HepG2 (cell line): ENCODE results near the gene GOLGA6D. TPM values are rescaled to one million over a fixed set of nuclear protein-coding genes. Genes with fewer than 3 reads are reported as not detected.
"Not testable (repeated sequence)": the region's sequence is repeated elsewhere in the genome, so short reads cannot be mapped to it uniquely, and the experiment has no call there.

Experiments
- ATAC-seq: fragments of 200-7000 bp; cut with Tn5 transposase; 3 replicates; pipeline ENCODE4 v1.9.1; 2020; ENCODE audit warnings: mild to moderate bottlenecking, moderate library complexity
- BruUV-seq: library from RNA; stranded (reverse); fragments of 400-500 nt; replicated peaks from 2 replicates; lab custom pipeline; 2021; lab: Mats Ljungman, UMichigan
- CTCF ChIA-PET: fragments of 300-600 bp; formaldehyde crosslinking; extraction: SDS; loops from one replicate; lab custom pipeline; 2021; ENCODE audit warnings: low total read pairs, inconsistent platforms, low intra/inter-chr PET ratio; lab: Yijun Ruan, JAX
- POLR2A ChIA-PET: fragments of 350-600 bp; sonication (Branson Sonifier 250); formaldehyde crosslinking; loops from one replicate; lab custom pipeline; 2020; ENCODE audit warnings: antibody characterized with exemption, inconsistent platforms; lab: Yijun Ruan, JAX
- DNase-seq: peaks from one replicate; pipeline ENCODE4 v3.0.0-alpha.2; 2015; ENCODE audit warnings: low spot score
- FAIRE-seq: peaks from 3 replicates; lab custom pipeline; 2011; peaks lifted over from hg19 to GRCh38; lab: Jason Lieb, UNC
- H2AFZ ChIP-seq: one replicate; pipeline ENCODE4 v1.6.1; 2011; ENCODE audit warnings: low read length, inconsistent platforms
- H3K27ac ChIP-seq: fragments of 300-600 bp; 3 replicates; pipeline ENCODE4 v1.8.0; 2011; ENCODE audit warnings: mixed run types, mild to moderate bottlenecking, mixed read lengths, low read length, inconsistent platforms; ENCODE audit not compliant: insufficient read depth; ENCODE audit errors: extremely low read length
- H3K27me3 ChIP-seq, 2 experiments: fragments of 200-600 bp in 1 of 2; 2 replicates in 1 of 2; 3 replicates in 1 of 2; pipeline versions ENCODE4 v1.6.0 to v1.8.0; 2011; ENCODE audit warnings: low read length in 2 of 2, mild to moderate bottlenecking in 2 of 2, moderate library complexity in 2 of 2, inconsistent platforms in 1 of 2; ENCODE audit not compliant: insufficient read depth in 2 of 2, control insufficient read depth in 1 of 2
- H3K36me3 ChIP-seq, 2 experiments: fragments of 200-600 bp in 1 of 2; replicated peaks in 1 of 2; 2 replicates in 1 of 2; 3 replicates in 1 of 2; pipeline versions ENCODE4 v1.5.1 to v1.8.0; 2011; ENCODE audit warnings: low read length in 2 of 2, inconsistent platforms in 1 of 2; ENCODE audit not compliant: insufficient read depth in 2 of 2, control insufficient read depth in 1 of 2
- H3K4me1 ChIP-seq: 2 replicates; pipeline ENCODE4 v1.5.1; 2012; ENCODE audit warnings: low read length, inconsistent platforms; ENCODE audit not compliant: insufficient read depth
- H3K4me2 ChIP-seq: 2 replicates; pipeline ENCODE4 v1.6.0; 2011; ENCODE audit warnings: low read depth, low read length, inconsistent platforms
- H3K4me3 ChIP-seq, 3 experiments: fragments of 200-600 bp in 1 of 3; sonication (generic), shearing (Covaris generic) in 1 of 3; replicated peaks in 1 of 3; 2 replicates each; pipeline ENCODE4 v1.5.1; 2011 to 2016; ENCODE audit warnings: low read length in 3 of 3, inconsistent platforms in 2 of 3, low read depth in 2 of 3, mild to moderate bottlenecking in 2 of 3, control low read depth in 1 of 3, mixed read lengths in 1 of 3; ENCODE audit not compliant: insufficient read depth in 1 of 3
- H3K79me2 ChIP-seq: one replicate; pipeline ENCODE4 v1.6.1; 2011; ENCODE audit warnings: low read length, inconsistent platforms; ENCODE audit not compliant: insufficient read depth
- H3K9ac ChIP-seq: 2 replicates; pipeline ENCODE4 v1.6.0; 2011; ENCODE audit warnings: mild to moderate bottlenecking, low read depth, low read length, inconsistent platforms; ENCODE audit not compliant: insufficient read depth
- H3K9me3 ChIP-seq: 2 replicates; pipeline ENCODE4 v1.5.1; 2012; ENCODE audit warnings: mild to moderate bottlenecking, low read length
- H4K20me1 ChIP-seq: 2 replicates; pipeline ENCODE4 v1.6.0; 2011; ENCODE audit warnings: inconsistent platforms, mild to moderate bottlenecking, low read length, moderate library complexity; ENCODE audit not compliant: insufficient read depth
- KDM5A ChIP-seq: fragments of 200-600 bp; sonication (generic); IDR thresholded peaks from 2 replicates; pipeline ENCODE4 v1.7.0; 2018; ENCODE audit warnings: antibody characterized with exemption, mild to moderate bottlenecking, low read length, borderline replicate concordance
- POLR2G ChIP-seq: fragments of 200-400 bp; formaldehyde crosslinking; IDR thresholded peaks from 2 replicates; pipeline ENCODE4 v1.6.1; 2018; ENCODE audit warnings: mild to moderate bottlenecking, low read depth, low read length, moderate library complexity
- SRSF4 ChIP-seq: fragments of 200-400 bp; formaldehyde crosslinking; IDR thresholded peaks from one replicate; pipeline ENCODE4 v1.6.1; 2018; ENCODE audit warnings: mild to moderate bottlenecking, low read depth, low read length, moderate library complexity; ENCODE audit not compliant: poor library complexity, severe bottlenecking
- ZNF451 ChIP-seq: sonication (generic); formaldehyde crosslinking; IDR thresholded peaks from 2 replicates; pipeline ENCODE4 v1.5.0; 2020; ENCODE audit warnings: mild to moderate bottlenecking, missing genetic modification reagents
- WGBS: methylation state at CpG from one replicate; pipeline ENCODE4 v1.1.6; 2017; ENCODE audit warnings: low lambda C conversion rate; 5-methylcytosine and 5-hydroxymethylcytosine counted together
- in situ Hi-C: cut with HindIII; loops from 2 replicates; pipeline ENCODE4 v1.10.0; 2017; ENCODE audit warnings: low pct_unique_long_range_greater_than_20kb; ENCODE audit not compliant: extremely low pct_ligation_motif_present
- intact Hi-C: fragments of 100-400 bp; cut with micrococcal nuclease; formaldehyde crosslinking; loops from one replicate; pipeline ENCODE4 v1.10.0; 2022; ENCODE audit not compliant: unreplicated experiment
- polyA plus RNA-seq, 8 experiments: library from polyadenylated mRNA; depleted of rRNA in 3 of 8; stranded (reverse) in 7 of 8; unstranded in 1 of 8; fragments of >200 nt; fragmentation: Illumina TruSeq in 4 of 8; extraction: Trizol in 4 of 8; gene quantifications; 2 replicates each; pipeline versions ENCODE4 v1.2.1 to v1.2.3, GENCODE V29; 2011 to 2016; ENCODE audit warnings: low read depth in 4 of 8, missing spikeins in 1 of 8, mixed read lengths in 1 of 8; ENCODE audit not compliant: insufficient read depth in 1 of 8
- total RNA-seq, 5 experiments: library from RNA; depleted of rRNA; stranded (reverse); fragments of >200 nt; fragmentation: Illumina TruSeq; extraction: Trizol; gene quantifications; 2 replicates each; pipeline ENCODE4 v1.2.3, GENCODE V29; 2016; ENCODE audit warnings: low read depth in 1 of 5

Gene GOLGA6D
- total and polyA plus RNA-seq, 2 of the 13 experiments (the other 11 are each of a cell fraction or from before 2014, with no cell fraction given), result 0.04 TPM; not detected in 1

GRCh38 chr15:75237316-75237982, 45.2 kb upstream of the GOLGA6D start:
- FAIRE-seq (no peak), ATAC-seq (no peak; the same call in 2 of the 3 replicates), DNase-seq (no peak)
- Histone ChIP-seq H3K4me1 (peaks cover 9% of the 10 kb centered on the region; the same call in 1 of the 2 replicates), H3K4me2 (no peak overlapping the region), H3K36me3 (no peaks in the 10 kb centered on the region), H3K4me3 (no peak overlapping the region), H3K27ac (no peak overlapping the region), H2AFZ (no peak overlapping the region), H3K9me3 (no peaks in the 10 kb centered on the region), H3K27me3 (peaks cover 7 to 45% of the 10 kb centered on the region in 2 experiments; a peak in 3 of 5 replicates), H3K79me2 (no peaks in the 10 kb centered on the region), H4K20me1 (no peaks in the 10 kb centered on the region), H3K9ac (no peak overlapping the region)
- intact Hi-C loops (no loop called here), in situ Hi-C loops (loop anchor here (25.0 kb wide), 1 partner anchor 525 kb away; no protein-coding TSS in a partner anchor)
- ChIA-PET CTCF (no interaction called here), POLR2A (no interaction called here)
- 10% methylated on average over 8 of the region's 11 CpGs for WGBS
- BruUV-seq, result no TSS peak
- TF ChIP-seq ZNF451, result 0 out of 2 replicates have a peak, but pooled peaks have one; percentile 17
- TF ChIP-seq KDM5A, result no peak

- H2AFZ ChIP-seq, result no peak overlapping the region
- no peak for FAIRE-seq
Measured at GRCh38 chr15:75238150-75238549, 44.5 kb upstream of the GOLGA6D start.

GRCh38 chr15:75245741-75246140, 36.9 kb upstream of the GOLGA6D start:
- H3K27me3 ChIP-seq, ATAC-seq, H2AFZ ChIP-seq, H3K4me3 ChIP-seq, POLR2A ChIA-PET, H3K4me2 ChIP-seq, H3K9ac ChIP-seq, H4K20me1 ChIP-seq, intact Hi-C loops, CTCF ChIA-PET, FAIRE-seq, H3K36me3 ChIP-seq, H3K79me2 ChIP-seq, DNase-seq, H3K9me3 ChIP-seq, H3K27ac ChIP-seq, BruUV-seq: not testable (repeated sequence)
- 0% methylated on average over 1 of the region's 1 CpG for WGBS
- in situ Hi-C loops, result loop anchor here (25.0 kb wide), 1 partner anchor 517 kb away; no protein-coding TSS in a partner anchor
- peaks cover 20% of the 10 kb centered on the region for H3K4me1 ChIP-seq

More at GRCh38 chr15:75238150-75238549, 44.5 kb upstream of the GOLGA6D start:
- Histone ChIP-seq H3K4me3 (no peak overlapping the region), H3K4me2 (no peak overlapping the region), H3K36me3 (no peaks in the 10 kb centered on the region), H3K27me3 (peaks cover 5 to 40% of the 10 kb centered on the region in 2 experiments; a peak in 3 of 5 replicates), H3K9ac (no peak overlapping the region), H3K9me3 (no peaks in the 10 kb centered on the region), H4K20me1 (no peaks in the 10 kb centered on the region), H3K4me1 (peaks cover 9% of the 10 kb centered on the region; the same call in 1 of the 2 replicates), H3K79me2 (no peaks in the 10 kb centered on the region), H3K27ac (no peak overlapping the region)
- WGBS, result 8% methylated on average over 3 of the region's 5 CpGs
- CTCF ChIA-PET, result no interaction called here
- intact Hi-C loops (no loop called here), in situ Hi-C loops (loop anchor here (25.0 kb wide), 1 partner anchor 524 kb away; no protein-coding TSS in a partner anchor)
- BruUV-seq, result no TSS peak
- POLR2A ChIA-PET, result no interaction called here
- TF ChIP-seq POLR2G (no peak), SRSF4 (no peak)
- DNase-seq (no peak), ATAC-seq (no peak)
